Mesenchymal stem cell (in vitro differentiated cells and primary cell): ENCODE measurements around the gene FAM234B.

Source experiments
- DNase-seq: peaks from one replicate; pipeline ENCODE4 v3.0.0-alpha.2; 2013
- H2AFZ ChIP-seq: one replicate; pipeline ENCODE4 v1.6.1; 2013; ENCODE audit warnings: low read depth, mild to moderate bottlenecking, control low read depth, inconsistent platforms, low read length, moderate library complexity
- H2AK5ac ChIP-seq: 2 replicates; pipeline ENCODE4 v1.6.1; 2013; ENCODE audit warnings: low read length, moderate library complexity, mild to moderate bottlenecking, inconsistent platforms; ENCODE audit not compliant: severe bottlenecking
- H2BK120ac ChIP-seq: one replicate; pipeline ENCODE4 v1.6.1; 2013; ENCODE audit warnings: low read depth, mild to moderate bottlenecking, inconsistent platforms, low read length, moderate library complexity
- H2BK12ac ChIP-seq, 2 experiments: one replicate each; pipeline ENCODE4 v1.6.1; 2013; ENCODE audit warnings: inconsistent platforms in 2 of 2, low read length in 2 of 2, mild to moderate bottlenecking in 2 of 2, moderate library complexity in 2 of 2, control low read depth in 1 of 2
- H2BK15ac ChIP-seq: one replicate; pipeline ENCODE4 v1.6.1; 2013; ENCODE audit warnings: mild to moderate bottlenecking, low read depth, inconsistent platforms; ENCODE audit not compliant: poor library complexity, severe bottlenecking
- H2BK5ac ChIP-seq: 2 replicates; pipeline ENCODE4 v1.6.1; 2013; ENCODE audit warnings: low read depth, mild to moderate bottlenecking, low read length, control low read depth, inconsistent platforms; ENCODE audit not compliant: poor library complexity, severe bottlenecking
- H3K14ac ChIP-seq, 2 experiments: one replicate each; pipeline ENCODE4 v1.6.1; 2013; ENCODE audit warnings: inconsistent platforms in 2 of 2, low read length in 2 of 2, control low read depth in 1 of 2, mild to moderate bottlenecking in 1 of 2, moderate library complexity in 1 of 2
- H3K18ac ChIP-seq, 2 experiments: one replicate each; pipeline ENCODE4 v1.6.1; 2013; ENCODE audit warnings: inconsistent platforms in 2 of 2, low read length in 2 of 2, control low read depth in 1 of 2, low read depth in 1 of 2, mild to moderate bottlenecking in 1 of 2
- H3K23ac ChIP-seq, 2 experiments: one replicate each; pipeline ENCODE4 v1.6.1; 2013; ENCODE audit warnings: inconsistent platforms in 2 of 2, low read length in 2 of 2, mild to moderate bottlenecking in 2 of 2, moderate library complexity in 2 of 2, control low read depth in 1 of 2
- H3K27ac ChIP-seq: 2 replicates; pipeline ENCODE4 v1.5.1; 2013; ENCODE audit warnings: mild to moderate bottlenecking, moderate library complexity, low read length, control low read depth, inconsistent platforms; ENCODE audit not compliant: poor library complexity, severe bottlenecking
- H3K27me3 ChIP-seq, 2 experiments: 2 replicates each; pipeline versions ENCODE4 v1.6.1 to v1.7.0; 2013; ENCODE audit warnings: low read length in 2 of 2, mild to moderate bottlenecking in 2 of 2, moderate library complexity in 2 of 2, control low read depth in 1 of 2, inconsistent platforms in 1 of 2; ENCODE audit not compliant: control insufficient read depth in 1 of 2, insufficient read depth in 1 of 2
- H3K36me3 ChIP-seq, 2 experiments: 2 replicates each; pipeline versions ENCODE4 v1.6.1 to v1.7.0; 2013; ENCODE audit warnings: low read length in 2 of 2, control low read depth in 1 of 2, inconsistent platforms in 1 of 2, low read depth in 1 of 2, mild to moderate bottlenecking in 1 of 2; ENCODE audit not compliant: insufficient read depth in 2 of 2, control insufficient read depth in 1 of 2
- H3K4ac ChIP-seq, 2 experiments: one replicate each; pipeline ENCODE4 v1.6.1; 2013; ENCODE audit warnings: inconsistent platforms in 2 of 2, low read length in 2 of 2, mild to moderate bottlenecking in 2 of 2, moderate library complexity in 2 of 2, control low read depth in 1 of 2, low read depth in 1 of 2
- H3K4me1 ChIP-seq: 2 replicates; pipeline ENCODE4 v1.6.1; 2013; ENCODE audit warnings: low read depth, low read length, control low read depth; ENCODE audit not compliant: control insufficient read depth, insufficient read depth
- H3K4me2 ChIP-seq: 2 replicates; pipeline ENCODE4 v1.6.1; 2013; ENCODE audit warnings: low read length, mild to moderate bottlenecking, inconsistent platforms; ENCODE audit not compliant: poor library complexity, severe bottlenecking
- H3K4me3 ChIP-seq, 2 experiments: 2 replicates each; pipeline versions ENCODE4 v1.5.1 to v1.7.0; 2013; ENCODE audit warnings: low read length in 2 of 2, mild to moderate bottlenecking in 2 of 2, control low read depth in 1 of 2, low read depth in 1 of 2; ENCODE audit not compliant: insufficient read depth in 1 of 2
- H3K79me1 ChIP-seq: replicated peaks from 2 replicates; pipeline ENCODE4 v1.6.1; 2013; ENCODE audit warnings: mild to moderate bottlenecking, control low read depth, low read length, inconsistent platforms; ENCODE audit not compliant: poor library complexity, severe bottlenecking
- H3K9ac ChIP-seq: 2 replicates; pipeline ENCODE4 v1.7.0; 2013; ENCODE audit warnings: mild to moderate bottlenecking, low read length, moderate library complexity
- H3K9me3 ChIP-seq: 2 replicates; pipeline ENCODE4 v1.7.0; 2013; ENCODE audit warnings: mild to moderate bottlenecking, low read length; ENCODE audit not compliant: control insufficient read depth
- H4K8ac ChIP-seq: one replicate; pipeline ENCODE4 v1.6.1; 2013; ENCODE audit warnings: inconsistent platforms, mild to moderate bottlenecking, low read length, moderate library complexity
- H4K91ac ChIP-seq: one replicate; pipeline ENCODE4 v1.6.1; 2013; ENCODE audit warnings: mild to moderate bottlenecking, low read length, inconsistent platforms
- WGBS: methylation state at CpG from one replicate; pipeline ENCODE4 v1.1.7; 2013; ENCODE audit warnings: mixed read lengths; 5-methylcytosine and 5-hydroxymethylcytosine counted together

Gene FAM234B

DNA sequence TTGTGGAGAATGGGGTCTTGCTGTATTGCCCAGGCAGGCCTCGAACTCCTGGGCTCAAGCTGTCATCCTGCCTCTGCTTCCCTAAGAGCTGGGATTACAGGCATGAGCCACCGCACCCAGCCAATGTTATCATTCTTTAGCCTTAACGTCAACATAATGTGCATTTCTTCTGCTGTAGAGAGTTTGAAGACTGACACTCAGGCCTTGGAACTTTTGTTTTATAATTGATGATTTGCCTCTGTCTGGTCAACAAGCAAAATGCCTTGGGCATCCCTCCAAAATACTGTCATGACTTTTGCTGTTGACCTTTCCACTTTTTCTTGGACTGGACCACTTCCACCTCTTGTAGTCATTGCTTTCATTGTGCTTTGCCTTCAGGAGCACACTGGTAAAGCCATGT, 29.0 kb downstream of the FAM234B start:
- Histone ChIP-seq H3K14ac (no peak overlapping the region), H2BK120ac (no peak overlapping the region), H3K9me3 (no peaks in the 10 kb centered on the region), H3K4ac (no peak overlapping the region), H2BK5ac (no peak overlapping the region), H3K36me3 (peaks cover 4 to 58% of the 10 kb centered on the region in 2 experiments), H2BK12ac (no peak overlapping the region), H2AK5ac (no peak overlapping the region), H3K79me1 (no peaks in the 10 kb centered on the region), H4K91ac (no peak overlapping the region), H3K27ac (no peak overlapping the region), H3K4me3 (no peak overlapping the region), H2AFZ (no peak overlapping the region), H3K18ac (no peak overlapping the region), H4K8ac (no peak overlapping the region), H2BK15ac (no peak overlapping the region), H3K27me3 (no peaks in the 10 kb centered on the region), H3K9ac (no peak overlapping the region), H3K4me1 (peaks cover 7% of the 10 kb centered on the region), H3K23ac (no peak overlapping the region), H3K4me2 (no peak overlapping the region)
- no peak for DNase-seq
- WGBS: 100% methylated on average over 1 of the region's 3 CpGs

DNA sequence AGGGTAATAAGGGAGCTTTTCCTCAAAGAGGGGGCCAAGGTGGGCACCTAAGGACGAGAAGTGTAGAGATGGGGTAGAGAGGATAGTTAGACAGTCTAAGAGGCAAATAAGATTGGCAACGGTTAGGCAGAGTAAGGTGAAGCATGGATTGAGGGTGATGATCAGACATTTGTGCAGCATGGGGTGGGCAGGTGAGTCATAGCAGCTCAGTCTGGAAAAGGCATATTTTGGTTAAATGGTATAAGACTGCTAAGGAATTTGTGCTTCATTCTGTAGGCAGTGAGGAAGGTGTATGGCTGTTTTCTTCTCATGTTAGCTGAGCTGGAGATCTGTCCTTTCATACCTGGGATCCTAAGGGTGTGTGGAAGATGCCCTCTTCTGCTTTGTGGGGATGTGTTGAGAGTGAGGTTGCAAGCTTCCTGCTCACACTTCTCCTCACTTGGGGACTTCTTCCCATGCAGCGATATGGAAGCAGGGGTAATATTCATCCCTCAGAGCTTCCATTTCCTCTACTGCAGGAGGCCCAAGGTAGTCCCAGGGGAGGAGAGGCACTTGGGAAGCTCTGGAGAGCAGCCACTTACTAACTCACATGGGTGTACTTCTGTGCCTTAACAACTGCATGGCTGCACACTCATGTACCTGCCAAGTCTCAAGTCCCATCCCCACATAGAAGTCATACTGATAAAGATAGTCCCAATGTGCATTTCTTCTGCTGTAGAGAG, 30.4 kb downstream of the FAM234B start:
- H2BK120ac ChIP-seq: no peak overlapping the region
- H3K9ac ChIP-seq: no peak overlapping the region
- H3K79me1 ChIP-seq: no peaks in the 10 kb centered on the region
- no peak overlapping the region for H2BK5ac ChIP-seq
- no peak for DNase-seq
- no peak overlapping the region for H3K27ac ChIP-seq
- no peak overlapping the region for H3K4me2 ChIP-seq
- peak overlapping the region in 1 of 2 experiments; percentile 19 for H3K4ac ChIP-seq
- peaks cover 4 to 49% of the 10 kb centered on the region in 2 experiments for H3K36me3 ChIP-seq
- no peak overlapping the region for H2BK15ac ChIP-seq
- H4K91ac ChIP-seq: no peak overlapping the region
- H3K9me3 ChIP-seq: no peaks in the 10 kb centered on the region
- H2AFZ ChIP-seq: no peak overlapping the region
- no peaks in the 10 kb centered on the region for H3K27me3 ChIP-seq
- H3K4me1 ChIP-seq: peaks cover 7% of the 10 kb centered on the region
- H3K18ac ChIP-seq: no peak overlapping the region
- H2BK12ac ChIP-seq: no peak overlapping the region
- H3K23ac ChIP-seq: no peak overlapping the region
- no peak overlapping the region for H2AK5ac ChIP-seq
- H3K4me3 ChIP-seq: no peak overlapping the region
- WGBS: 93% methylated on average over 3 of the region's 3 CpGs
- no peak overlapping the region for H4K8ac ChIP-seq
- H3K14ac ChIP-seq: no peak overlapping the region

DNA sequence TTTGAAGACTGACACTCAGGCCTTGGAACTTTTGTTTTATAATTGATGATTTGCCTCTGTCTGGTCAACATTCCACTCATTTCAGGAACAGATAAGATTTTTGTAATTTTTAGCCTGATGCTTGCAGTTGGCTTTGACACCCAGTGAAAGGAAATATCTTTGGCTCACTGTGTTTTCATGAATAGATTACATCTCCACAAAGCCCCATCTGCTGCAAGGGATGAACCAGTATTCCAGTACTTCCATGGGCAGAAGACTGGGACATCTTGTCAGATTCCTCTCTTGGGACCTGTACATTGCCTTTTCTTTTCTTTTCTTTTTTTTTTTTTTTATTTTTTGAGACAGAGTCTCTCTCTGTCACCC, 30.9 kb downstream of the FAM234B start:
- H2BK15ac ChIP-seq: no peak overlapping the region
- no peak overlapping the region for H3K4me2 ChIP-seq
- no peak overlapping the region for H4K91ac ChIP-seq
- no peak overlapping the region for H3K23ac ChIP-seq
- H3K79me1 ChIP-seq: no peaks in the 10 kb centered on the region
- H2BK120ac ChIP-seq: no peak overlapping the region
- H3K27ac ChIP-seq: no peak overlapping the region
- no peak overlapping the region for H3K18ac ChIP-seq
- peaks cover 6 to 51% of the 10 kb centered on the region in 2 experiments for H3K36me3 ChIP-seq
- H2AK5ac ChIP-seq: no peak overlapping the region
- H3K27me3 ChIP-seq: no peaks in the 10 kb centered on the region
- H4K8ac ChIP-seq: no peak overlapping the region
- H3K14ac ChIP-seq: no peak overlapping the region
- no peak overlapping the region for H2BK12ac ChIP-seq
- H3K9me3 ChIP-seq: no peaks in the 10 kb centered on the region
- no peak overlapping the region for H3K9ac ChIP-seq
- no peak overlapping the region for H3K4ac ChIP-seq
- no peak overlapping the region for H2AFZ ChIP-seq
- H2BK5ac ChIP-seq: no peak overlapping the region
- DNase-seq: no peak
- no peak overlapping the region for H3K4me3 ChIP-seq
- peaks cover 7% of the 10 kb centered on the region for H3K4me1 ChIP-seq

DNA sequence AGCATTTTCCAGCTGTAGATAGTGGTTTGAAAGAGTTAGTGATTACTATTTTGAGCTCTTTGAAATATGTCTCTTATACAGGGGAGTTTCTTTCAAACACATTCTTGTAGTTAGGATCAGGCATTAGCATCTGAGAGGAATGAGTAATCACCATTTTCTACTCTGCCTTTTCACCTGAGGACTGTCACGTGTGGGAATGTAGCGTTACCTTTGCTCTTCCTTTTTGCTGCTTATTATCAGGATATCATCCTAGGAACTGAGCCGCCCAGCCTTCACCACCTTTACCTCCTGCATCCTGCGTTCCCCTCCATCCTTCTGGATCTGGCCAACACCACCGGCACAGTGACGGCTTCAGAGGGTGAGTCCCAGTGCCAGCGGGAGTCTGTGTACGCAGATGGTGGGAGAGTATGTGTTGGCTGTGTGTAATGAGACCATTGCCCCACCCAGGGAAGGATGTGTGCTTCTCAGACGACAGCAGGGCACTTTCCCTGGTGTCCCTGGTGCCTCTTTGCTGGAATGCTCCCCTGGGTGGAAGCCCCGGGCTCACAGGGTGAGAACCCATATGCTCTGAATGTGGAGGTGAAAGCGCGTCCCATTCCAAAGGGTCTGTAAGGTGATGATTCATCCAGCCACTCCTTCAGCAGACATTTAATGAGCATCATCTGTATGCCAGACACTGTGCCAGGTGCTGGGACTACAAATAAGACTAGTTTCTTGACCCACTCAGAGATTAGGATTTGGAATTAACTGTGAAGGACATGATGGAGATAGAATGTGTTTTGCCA, 31.8 kb downstream of the FAM234B start:
- no peak overlapping the region for H3K4ac ChIP-seq
- H3K27me3 ChIP-seq: no peaks in the 10 kb centered on the region
- no peak overlapping the region for H3K14ac ChIP-seq
- H3K36me3 ChIP-seq: peaks cover 6 to 51% of the 10 kb centered on the region in 2 experiments
- H3K4me3 ChIP-seq: no peak overlapping the region
- H2BK5ac ChIP-seq: no peak overlapping the region
- H2AK5ac ChIP-seq: no peak overlapping the region
- H4K8ac ChIP-seq: no peak overlapping the region
- H3K4me1 ChIP-seq: peaks cover 7% of the 10 kb centered on the region
- no peak overlapping the region for H3K23ac ChIP-seq
- H3K27ac ChIP-seq: no peak overlapping the region
- H3K18ac ChIP-seq: no peak overlapping the region
- DNase-seq: no peak
- no peak overlapping the region for H2AFZ ChIP-seq
- H4K91ac ChIP-seq: no peak overlapping the region
- no peak overlapping the region for H2BK12ac ChIP-seq
- H3K9ac ChIP-seq: no peak overlapping the region
- no peak overlapping the region for H2BK120ac ChIP-seq
- H2BK15ac ChIP-seq: no peak overlapping the region
- H3K4me2 ChIP-seq: no peak overlapping the region
- no peaks in the 10 kb centered on the region for H3K9me3 ChIP-seq
- no peaks in the 10 kb centered on the region for H3K79me1 ChIP-seq
- WGBS: 79% methylated on average over 10 of the region's 12 CpGs
